ENCODE results near the gene F3.

Gene F3

DNA sequence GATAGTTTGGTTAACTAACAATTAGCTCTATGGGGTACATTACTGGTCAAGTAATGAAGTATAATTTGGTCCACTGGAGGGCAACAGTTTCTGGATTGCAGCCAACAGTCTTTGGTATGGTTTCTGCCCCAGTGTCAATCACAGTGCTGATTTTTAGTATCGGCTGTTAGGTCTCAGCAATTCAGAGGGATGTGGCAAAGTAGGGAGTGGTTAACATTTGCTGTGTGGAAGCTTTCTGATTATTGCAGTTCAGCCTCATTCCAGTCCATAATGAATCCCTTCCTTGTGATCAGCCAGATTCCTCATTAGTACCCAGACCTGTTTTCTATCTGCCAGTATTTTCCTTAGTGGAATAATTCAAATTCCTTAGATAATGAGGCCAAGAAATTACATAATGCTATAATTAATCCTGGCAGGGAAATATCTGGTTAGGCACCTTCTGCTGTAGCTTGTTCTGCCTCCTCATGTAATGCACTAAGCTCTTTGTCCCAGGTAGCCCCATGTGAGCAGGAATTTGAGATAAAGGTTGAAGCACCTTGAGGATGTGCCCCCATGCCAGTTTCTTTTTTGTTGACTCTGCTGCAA, 14.0 kb downstream of the F3 start:
- no peak for DNase-seq (ENCODE audit: low read depth in 2 of 2)

DNA sequence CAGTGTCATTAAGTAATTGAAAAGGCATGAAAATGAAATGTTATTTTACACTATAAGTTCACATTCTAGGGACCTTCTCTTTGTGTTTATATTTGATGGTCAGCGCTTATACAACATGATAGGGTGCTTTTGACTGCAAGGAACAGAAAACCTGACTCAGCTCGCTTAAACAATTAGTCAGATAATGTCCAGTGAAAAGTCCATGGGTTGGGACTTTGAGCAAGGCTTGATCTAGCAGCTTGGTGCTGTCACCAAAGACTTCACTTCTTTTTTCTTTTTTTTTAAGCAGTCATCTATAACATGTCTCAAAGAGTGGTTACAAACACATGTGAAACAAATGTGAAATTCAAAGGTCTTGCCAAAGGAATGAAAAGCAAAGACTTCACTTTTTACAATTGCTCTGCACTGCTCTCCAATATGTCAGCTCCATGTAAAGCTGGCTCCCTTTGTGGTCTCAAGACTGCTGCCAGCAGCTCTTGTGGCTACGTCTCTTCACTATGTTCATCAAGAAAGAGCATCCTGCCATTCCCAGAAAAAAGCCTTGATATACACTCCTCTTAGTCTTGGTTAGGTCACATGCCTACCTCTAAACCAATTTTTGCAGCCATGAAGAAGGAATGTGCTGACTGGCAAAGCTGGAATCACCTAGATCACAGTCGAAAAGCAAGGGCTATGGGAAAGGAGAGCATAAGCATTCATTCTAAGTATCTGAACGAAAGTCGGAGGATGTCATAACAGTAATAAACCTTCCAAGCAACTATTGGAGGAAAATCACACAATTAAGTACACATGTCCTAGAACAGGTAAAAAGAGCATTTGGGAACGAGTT, 15.2 kb downstream of the F3 start:
- no peak for DNase-seq (ENCODE audit: low read depth in 2 of 2)

DNA sequence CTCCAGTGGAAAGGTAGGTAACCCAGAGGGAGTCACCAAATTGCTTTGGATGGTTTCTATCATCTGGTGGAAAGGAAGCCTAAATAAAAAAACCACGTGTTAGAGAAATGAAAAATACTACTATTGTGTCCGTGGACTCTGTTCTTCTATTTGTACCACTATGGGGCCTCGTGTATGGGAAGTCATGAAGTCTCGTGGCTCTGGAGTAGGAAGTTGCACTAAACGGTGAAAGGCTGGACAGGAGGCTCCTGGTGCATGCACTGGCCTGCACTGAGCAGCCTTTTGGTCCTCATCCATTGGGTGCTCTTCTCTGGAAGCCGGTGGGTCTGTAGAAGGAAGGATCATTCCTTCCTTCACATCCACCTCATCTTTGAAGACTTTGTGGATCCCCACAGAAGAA, 17.0 kb downstream of the F3 start:
- no peak for DNase-seq (ENCODE audit: low read depth in 2 of 2)

DNA sequence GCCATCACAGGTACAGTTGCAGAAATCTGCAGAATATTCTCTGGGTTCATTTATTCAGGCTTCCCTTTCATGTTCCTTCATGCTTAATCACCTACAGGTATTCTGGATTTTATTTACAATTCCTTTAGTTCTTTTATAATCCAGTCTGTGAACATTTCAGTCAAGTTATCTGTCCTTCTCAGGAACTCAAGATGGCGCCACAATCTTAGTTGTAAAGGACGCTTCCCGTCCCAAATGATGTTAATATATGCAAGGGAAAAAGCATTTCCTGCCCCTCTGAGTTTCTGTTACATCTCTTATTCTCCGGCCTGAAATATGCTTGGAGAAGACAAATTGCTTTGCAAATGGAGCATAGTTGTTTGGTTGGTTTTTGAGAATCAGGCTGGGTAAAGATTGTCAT, 19.3 kb downstream of the F3 start:
- DNase-seq (ENCODE audit: low read depth in 2 of 2) = no peak

DNA sequence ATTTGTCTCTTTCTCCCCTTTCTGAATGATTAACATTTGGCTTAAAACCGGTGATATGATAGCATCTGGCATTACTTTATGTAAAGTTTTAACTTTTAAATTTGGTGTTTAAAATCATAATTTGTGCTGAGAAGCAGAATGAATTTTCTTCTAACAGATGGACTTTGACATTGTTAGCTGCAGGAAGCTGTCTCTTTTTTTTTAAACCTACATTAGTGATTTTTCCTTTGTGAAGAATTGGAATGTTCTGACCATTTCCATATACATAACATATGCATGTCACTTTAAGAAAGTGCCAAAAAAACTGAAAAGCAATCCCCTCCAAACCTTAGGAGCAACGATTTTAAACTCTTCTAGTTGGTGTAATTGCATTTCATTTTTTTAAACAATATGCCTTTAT, 22.2 kb downstream of the F3 start:
- DNase-seq (ENCODE audit: low read depth in 2 of 2) = no peak

DNA sequence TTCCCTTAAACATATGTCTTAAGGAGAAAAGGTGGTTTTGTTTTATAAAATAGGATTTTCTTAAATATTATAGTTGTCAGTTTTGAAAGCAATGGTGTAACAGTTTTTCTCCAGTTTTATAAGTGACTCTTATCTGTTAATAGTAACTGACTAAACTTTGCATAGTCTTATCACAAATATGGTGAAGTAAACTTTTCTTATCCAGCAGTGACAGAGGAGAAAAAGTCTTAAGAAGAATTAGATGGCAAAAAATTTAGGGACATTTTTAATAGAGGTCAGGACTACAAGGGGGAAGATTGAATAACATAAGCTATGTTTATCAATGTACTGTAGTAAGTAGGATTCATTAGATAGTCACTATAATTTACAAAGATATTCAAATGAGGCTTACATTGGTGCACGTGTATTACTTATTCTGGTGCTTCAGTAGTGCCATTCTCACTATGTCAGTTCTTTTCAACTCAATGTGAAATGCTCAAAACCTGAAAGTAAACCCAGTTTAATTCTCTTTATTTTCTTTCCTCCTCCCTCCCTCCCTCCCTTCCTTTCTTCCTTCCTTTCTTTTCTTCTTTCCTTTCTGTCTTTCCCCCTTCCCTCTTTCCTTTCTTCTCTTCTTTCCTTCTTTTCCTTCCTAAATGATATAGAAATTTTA, 26.1 kb downstream of the F3 start:
- DNase-seq (ENCODE audit: low read depth in 2 of 2) = no peak

DNA sequence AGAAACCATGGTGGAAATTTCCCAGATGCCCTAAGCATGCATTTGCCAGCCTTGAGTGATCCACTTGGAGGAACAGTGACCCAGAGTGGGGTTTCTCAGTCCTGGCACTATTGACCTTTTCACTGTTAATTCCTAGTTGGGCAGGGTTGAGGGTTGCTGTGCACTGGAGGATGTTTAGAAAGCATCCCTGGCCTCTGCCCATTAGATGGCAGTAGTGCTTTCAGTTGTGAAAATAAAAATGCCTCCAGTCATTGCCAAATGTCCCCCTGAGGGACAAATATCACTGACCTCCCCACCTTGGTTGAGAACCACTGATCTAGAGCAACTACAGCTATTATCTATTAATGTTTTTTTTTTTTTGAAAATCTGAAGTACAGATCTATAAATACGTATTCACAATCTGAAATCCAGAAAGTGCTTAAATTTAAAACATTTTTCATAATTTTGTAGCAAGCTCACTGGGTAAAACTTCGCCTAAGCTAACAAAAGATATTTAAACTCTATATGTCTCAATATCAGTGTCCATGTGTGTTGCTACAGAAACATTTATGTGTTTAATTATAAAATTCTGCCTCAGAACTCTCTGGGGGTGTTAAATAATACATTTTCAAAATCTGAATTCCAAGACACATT, 27.3 kb downstream of the F3 start:
- no peak for DNase-seq (ENCODE audit: low read depth in 2 of 2)

DNA sequence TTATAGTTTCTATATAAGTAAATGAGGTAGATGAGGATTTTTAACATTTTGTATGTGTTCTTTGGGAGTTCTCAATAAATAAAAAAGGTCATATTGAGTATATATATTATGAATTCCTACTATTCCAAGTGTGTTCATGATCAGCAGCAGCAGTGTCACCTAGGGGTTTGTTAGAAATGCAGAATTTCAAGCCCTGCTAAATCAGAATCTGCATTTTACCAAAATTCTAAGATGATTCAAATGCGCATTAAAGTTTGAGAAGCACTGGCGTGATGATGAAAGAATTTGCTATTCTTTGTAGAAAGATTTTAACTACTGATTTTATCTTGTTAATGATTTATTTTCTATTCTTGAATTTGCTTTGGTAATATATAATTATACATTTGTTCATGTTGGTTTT, 28.7 kb downstream of the F3 start:
- DNase-seq (ENCODE audit: low read depth in 2 of 2) = no peak

DNA sequence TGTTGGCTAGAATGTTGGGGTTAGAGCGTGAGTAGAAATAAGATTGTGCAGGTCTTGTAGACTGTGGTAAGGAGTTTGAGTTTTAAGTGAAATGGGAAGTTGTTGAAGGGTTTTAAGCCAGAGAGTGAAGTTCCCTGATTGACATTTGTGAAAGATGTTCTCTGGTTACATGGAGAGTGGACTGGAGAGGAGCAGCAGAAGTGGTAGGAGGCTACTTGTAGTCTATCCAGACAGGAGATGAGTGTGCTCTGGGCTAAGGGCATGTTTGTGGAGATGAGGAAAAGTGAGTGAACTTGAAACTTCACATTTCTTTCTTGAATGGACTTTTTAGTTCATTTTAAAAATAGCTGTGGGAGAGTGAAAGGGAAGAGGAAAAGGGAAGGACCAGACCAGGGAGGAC, 37.0 kb downstream of the F3 start:
- no peak for DNase-seq (ENCODE audit: low read depth in 2 of 2)

DNA sequence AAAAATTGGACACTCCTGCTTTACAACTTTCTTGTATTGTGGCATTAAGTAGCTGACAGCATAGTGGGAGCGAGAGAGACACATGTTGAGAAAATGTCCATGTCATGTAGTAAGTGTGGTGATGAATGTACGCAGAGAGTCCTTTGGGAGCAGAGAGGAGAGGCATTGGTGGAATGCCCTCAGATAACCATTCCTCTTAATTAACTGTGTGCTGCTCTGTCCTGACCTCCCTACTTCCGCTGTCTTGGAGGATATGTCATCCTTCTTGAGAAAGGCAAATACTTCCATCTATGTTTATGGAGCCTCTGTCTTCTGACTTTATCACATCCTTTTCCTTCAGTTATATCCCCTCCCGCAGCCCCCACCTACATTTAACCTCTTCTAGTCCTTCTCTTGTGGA, 38.4 kb downstream of the F3 start:
- no peak for DNase-seq (ENCODE audit: low read depth in 2 of 2)

DNA sequence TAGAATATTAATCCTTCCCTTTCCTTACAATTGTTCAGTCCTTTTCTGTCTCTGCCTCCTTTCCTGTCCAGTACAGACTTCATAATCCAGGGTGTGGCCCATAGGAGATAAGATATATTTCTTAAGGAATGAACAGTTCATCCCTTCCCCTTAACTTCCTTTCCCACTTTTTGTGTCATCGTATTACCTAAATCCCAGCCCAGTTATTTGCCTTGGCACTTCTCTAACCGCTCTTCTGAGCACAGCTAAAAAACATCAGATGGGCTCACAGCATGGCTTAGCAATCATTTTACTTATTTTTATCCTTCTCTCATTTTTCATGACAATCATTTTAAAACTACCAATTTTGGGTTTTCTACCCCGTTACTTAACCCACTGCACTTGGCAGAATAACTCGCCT, 39.6 kb downstream of the F3 start:
- DNase-seq (ENCODE audit: low read depth in 2 of 2) = no peak

DNA sequence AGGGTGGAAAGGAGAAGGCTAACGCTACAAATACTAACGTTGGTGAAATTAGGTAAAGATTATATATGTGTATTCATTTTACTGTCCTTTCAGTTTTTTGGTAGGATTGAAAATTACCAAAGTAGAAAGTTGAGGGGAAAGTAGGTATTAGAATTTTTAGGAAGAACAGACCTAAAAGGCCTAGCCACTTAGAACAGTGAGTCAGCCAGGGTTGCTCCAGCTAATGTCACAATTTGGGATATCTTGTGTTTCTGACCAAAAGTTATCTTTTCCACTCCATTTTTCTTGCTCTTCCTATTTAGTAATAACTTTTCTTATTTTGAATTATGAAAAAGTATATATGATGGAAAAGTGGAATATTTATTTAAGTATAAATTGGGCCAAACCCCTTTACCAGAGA, 40.1 kb downstream of the F3 start:
- DNase-seq (ENCODE audit: low read depth in 2 of 2) = no peak

DNA sequence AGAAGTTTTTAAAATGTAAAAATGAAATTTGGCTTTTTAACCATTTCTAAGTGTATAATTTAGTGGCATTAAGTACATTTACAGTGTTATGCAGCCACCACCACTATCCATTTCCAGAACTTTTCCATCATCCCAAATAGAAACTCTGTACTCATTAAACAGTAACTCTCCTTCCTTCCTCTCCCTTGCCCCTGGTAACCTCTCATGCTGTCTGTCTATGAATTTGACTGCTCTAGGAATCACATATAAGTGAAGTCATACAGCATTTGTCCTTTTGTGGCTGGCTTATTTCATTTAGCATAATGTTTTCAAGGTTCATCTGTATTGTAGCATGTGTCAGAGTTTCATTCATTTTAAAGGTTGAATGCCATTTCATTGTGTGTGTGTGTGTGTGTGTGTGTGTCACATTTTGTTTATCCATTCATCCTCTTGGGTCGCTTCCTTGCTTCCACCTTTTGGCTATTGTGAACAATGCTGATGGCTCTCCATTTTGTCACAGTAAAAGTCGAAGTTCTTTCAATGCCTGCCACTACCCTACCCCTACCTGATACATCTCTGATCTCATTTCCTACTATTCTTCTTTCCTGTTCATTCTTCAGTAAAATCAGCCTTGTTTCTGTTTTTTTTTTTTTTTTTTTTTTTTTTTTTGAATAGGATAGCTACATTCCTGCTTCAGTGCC, 45.3 kb downstream of the F3 start:
- DNase-seq (ENCODE audit: low read depth in 2 of 2) = no peak

DNA sequence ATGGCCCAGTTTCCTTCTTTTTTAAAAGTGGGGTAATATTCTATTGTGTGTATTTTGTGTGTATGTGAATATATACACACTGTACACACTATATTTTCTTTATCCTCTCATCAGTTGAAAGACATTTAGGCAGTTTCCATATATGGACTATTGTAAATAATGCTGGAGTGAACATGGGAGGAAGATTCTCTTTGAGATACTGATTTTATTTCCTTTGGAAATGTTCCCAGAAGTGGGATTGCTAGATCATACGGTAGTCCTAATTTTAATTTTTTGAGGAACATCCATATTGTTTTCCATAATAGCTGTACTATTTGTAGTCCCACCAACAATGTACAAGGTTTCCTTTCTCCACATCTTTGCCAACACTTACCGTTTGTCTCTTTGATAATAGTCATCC, 51.0 kb downstream of the F3 start:
- DNase-seq (ENCODE audit: low read depth in 2 of 2) = no peak

DNA sequence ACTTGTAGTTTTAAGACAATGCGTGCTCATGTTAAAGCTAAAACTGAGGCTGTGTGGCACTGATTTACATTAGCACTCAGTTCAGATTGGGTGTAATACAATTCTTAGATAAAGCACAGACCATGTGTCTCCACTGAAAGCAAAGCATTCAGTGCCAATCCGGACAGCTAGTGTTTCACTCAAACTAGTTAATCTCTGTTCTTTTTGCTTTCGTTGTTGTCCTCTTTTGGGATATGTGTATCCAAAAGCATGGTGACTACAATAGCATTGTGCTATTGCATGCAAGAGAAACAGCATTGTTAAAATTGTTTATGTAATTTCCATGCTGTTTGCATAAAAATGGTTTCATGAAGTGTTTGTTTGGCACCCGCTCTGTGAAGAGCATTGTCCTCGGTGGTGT, 54.6 kb downstream of the F3 start:
- no peak for DNase-seq (ENCODE audit: low read depth in 2 of 2)

DNA sequence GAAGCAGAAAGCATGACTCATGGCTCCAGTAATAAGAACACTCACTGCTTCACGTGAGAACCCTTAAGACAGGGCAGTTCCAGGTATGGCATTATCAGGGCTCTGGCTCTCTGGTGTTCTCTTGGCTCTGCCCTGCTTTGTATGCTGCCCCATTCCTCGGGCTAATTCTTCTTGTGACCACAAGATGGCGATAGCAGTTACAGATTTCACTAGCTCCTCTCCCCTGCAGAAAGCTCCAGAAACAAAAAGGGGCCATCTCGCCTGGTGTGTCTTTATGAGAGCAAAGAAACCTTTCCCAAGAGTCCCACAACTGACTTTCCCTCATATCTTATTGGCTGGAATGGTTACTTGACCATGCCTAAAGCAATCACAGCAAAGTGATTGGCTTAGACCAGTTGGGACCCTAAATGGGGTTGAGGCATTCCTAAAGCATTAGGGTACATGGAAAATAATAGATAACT, 60.1 kb downstream of the F3 start:
- no peak for DNase-seq (ENCODE audit: low read depth in 2 of 2)

DNA sequence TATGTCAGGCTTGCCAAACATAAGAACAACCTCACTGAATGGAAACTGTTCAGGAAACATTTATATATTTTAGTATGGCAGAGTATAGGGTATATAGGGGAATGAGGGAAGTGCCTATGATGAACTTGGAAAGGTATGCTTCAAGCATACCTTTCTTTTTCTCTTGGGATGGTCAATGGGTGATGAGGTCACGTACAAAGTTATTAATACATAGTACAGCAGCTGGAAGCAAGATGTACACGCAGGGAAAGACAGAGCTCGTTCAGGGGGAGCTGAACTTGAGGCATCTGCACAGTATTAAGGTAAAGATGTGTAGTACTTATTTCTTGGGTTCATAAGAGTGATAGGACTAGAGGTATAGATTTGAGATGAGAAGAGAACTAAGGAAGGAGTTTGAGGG, 61.9 kb downstream of the F3 start:
- no peak for DNase-seq (ENCODE audit: low read depth in 2 of 2)

Measured in stimulated activated CD8-positive, alpha-beta memory T cell treated with anti-CD3 and anti-CD28 coated beads, Interleukin-2, amount 100 ng/mL, for 1 hour (primary cell).